NCI-H345 (cell line): ENCODE data around the gene SYTL2.
"Not testable (repeated sequence)": the region's sequence is repeated elsewhere in the genome, so short reads cannot be mapped to it uniquely, and the experiment has no call there.

Source experiments
- DNase-seq: peaks from one replicate; lab custom pipeline; 2025; lab: John Stamatoyannopoulos, UW

Gene SYTL2

DNA sequence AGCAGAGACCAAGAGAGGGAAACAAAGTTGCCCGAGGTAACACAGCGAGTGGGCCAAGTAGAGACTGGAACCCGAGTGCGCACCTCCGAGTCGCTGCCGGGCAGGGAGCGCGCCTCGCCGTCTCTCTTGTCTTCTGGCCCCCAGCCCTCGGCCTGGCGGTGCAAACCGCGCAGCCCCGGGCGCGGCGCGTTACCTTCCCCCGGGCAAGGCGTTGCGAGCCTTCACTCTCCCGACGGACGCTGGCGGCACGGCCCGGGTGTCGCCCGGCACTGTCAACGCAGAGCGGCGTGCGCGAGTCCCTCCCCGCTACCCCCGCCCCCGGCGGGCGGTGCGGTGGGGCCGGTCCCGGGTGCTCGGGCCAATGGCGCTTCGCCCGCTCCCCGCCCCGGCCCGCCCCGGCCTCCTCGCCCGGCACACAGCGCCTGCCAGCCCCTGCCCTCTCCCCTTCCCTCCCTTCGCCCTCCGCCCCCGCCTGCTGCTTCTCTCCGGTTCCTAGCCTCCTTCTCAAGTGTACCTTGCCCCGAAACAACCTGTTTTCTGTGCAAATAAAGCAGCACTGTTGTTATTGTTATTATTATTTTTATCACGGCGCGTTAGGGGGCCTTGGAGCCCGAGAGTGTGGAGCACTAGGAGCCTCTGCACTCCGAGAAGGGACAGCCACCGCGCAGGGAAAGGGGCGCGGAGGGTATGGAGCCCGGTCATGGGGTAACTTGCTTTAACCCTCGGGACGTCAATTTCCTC is at the start of gene SYTL2:
TSS of gene SYTL2 (minus strand) at position 271 of the 741 bp plus-strand sequence. CDS start 53,416 bp downstream, outside the sequence.
- DNase-seq = peak; percentile 72

DNA sequence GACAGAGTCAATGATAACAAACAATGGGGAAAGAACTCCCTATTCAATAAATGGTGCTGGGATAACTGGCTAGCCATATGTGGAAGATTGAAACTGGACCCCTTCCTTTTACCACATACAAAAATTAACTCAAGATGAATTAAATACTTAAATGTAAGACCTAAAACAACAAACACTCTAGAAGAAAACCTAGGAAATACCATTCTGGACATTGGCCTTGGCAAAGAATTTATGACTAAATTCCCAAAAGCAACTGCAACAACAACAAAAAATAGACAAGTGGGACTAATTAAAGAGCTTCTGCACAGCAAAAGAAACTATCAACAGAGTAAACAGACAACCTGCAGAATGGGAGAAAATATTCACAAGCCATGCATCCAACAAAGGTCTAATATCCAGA is 48.6 kb upstream of the SYTL2 start:
- not testable (repeated sequence) for DNase-seq

DNA sequence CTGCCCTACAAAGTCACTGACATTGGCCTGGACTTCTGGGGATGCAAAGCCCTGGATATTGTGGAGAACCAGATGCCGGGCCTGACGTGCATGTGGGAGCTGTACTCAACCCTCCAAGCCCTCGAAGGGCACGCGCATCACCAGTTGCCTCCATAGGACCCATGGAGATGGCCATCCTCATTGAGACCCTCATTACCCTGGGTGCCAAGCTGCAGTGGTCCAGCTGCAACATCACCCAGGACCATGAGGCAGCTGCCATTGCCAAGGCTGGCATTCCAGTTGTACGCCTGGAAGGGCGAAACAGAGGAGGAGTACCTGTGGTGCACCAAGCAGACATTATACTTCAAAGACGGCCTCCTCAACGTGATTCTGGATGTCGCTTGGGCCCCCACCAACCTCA is 46.2 kb upstream of the SYTL2 start:
- no peak for DNase-seq

DNA sequence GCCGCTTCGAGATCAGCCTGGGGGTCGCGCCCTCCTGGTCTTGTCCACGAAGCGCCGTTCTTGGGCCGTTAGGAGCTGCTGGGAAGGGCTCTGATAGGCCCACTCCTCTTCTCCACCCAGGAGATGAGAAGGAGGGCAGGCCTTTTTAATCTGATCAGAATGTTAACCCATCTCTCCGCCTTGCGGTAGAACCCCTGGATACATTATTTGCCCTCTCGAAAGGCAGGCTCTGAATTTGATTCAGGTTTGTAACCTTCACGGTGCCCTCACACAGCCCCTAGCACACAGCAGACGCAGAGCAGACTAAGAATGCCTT is 44.4 kb upstream of the SYTL2 start, which contains the start of gene CCDC83:
TSS of gene CCDC83 (plus strand) at position 43 of the 316 bp plus-strand sequence. CDS start 9,741 bp downstream, outside the sequence.
- no peak for DNase-seq

GRCh38 chr11:85854557-85855340 is 43.8 kb upstream of the SYTL2 start:
- peak; percentile 93 for DNase-seq

DNA sequence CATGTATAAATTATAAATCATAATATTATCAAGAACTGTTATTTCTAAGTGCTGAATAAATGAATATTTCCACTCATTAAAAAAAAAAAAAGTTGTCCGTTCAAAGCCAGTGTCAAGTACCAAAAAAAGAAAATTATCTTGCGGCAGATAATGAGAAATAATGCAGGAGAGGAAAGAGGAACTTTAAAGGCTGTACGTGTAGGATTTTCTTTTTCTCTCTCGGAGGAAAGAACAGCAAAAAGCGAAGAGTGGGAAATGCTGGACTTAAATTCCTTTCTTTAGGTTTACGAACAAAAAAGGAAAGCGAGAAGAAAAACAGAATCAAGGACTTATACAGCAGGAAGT is 43.2 kb upstream of the SYTL2 start:
- DNase-seq = no peak

GRCh38 chr11:85853541-85853940 is 42.6 kb upstream of the SYTL2 start:
- DNase-seq = not testable (repeated sequence)

GRCh38 chr11:85852754-85853153 is 41.8 kb upstream of the SYTL2 start:
- not testable (repeated sequence) for DNase-seq

DNA sequence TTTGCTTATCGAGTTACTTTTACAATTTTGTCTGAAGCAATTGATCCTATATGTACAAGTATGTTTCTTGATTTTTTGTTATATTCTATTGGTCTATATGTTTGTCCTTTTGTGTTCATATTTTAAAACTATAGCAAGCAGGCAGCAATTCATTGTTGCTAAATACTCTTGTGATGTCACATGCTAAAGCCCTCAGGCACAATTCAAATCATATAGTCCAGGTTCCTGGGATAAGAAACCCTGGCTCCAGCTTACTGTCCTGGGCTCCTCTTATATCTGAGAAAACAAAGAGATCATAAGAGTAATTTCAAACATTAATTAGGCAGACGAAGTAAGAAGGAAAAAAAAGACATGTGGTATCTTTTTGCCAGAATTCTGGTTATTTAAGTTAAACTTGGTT is 37.6 kb upstream of the SYTL2 start:
- DNase-seq = no peak

- no peak for DNase-seq
Observed at GRCh38 chr11:85848006-85848405, 37.1 kb upstream of the SYTL2 start.

DNA sequence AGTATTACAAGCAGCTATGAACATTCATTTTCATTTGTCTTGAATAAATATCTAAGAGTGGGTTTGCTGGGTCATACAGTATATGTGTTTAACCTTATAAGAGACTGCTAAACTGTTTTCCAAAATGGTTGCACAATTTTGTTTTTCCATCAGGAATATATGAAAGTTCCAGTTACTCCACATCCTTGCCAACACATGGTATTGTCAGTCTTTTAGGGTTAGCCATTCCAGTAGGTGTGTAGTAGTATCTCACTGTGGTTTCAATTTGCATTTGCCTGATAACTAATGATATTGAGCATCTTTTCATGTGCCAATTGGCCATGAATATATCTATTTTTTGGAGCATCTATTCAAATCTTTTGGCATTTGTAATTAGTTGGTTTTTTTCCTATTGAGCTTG is 36.5 kb upstream of the SYTL2 start:
- DNase-seq = no peak

- DNase-seq = no peak
Observed at GRCh38 chr11:85845124-85845631, 34.2 kb upstream of the SYTL2 start.

GRCh38 chr11:85844439-85845123 is 33.6 kb upstream of the SYTL2 start:
- no peak for DNase-seq

GRCh38 chr11:85843929-85844328 is 33.0 kb upstream of the SYTL2 start:
- no peak for DNase-seq

- DNase-seq = not testable (repeated sequence)
Observed at GRCh38 chr11:85840932-85841331, 30.0 kb upstream of the SYTL2 start.

- no peak for DNase-seq
Observed at GRCh38 chr11:85835729-85836128, 24.8 kb upstream of the SYTL2 start.

DNA sequence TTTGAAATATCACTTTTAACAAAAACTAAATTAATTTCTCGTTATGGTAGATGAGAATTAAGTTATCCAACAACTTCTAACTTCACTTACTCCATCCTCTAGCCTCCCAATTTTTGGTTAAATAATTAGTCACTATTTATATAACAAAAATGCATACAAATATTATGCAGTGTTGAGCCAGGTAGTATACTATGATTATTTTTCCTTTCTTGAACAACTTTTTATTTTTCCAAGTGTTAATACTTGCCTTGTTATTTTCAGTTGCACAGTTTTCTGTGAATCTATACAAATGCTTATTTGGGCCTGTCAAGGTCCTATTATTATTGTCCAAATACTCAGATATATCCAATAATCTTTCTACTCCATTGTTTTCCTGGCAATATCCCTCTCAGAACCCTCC is 24.3 kb upstream of the SYTL2 start:
- no peak for DNase-seq

- peak; percentile 26 for DNase-seq
Observed at GRCh38 chr11:85831050-85831449, 20.1 kb upstream of the SYTL2 start.

DNA sequence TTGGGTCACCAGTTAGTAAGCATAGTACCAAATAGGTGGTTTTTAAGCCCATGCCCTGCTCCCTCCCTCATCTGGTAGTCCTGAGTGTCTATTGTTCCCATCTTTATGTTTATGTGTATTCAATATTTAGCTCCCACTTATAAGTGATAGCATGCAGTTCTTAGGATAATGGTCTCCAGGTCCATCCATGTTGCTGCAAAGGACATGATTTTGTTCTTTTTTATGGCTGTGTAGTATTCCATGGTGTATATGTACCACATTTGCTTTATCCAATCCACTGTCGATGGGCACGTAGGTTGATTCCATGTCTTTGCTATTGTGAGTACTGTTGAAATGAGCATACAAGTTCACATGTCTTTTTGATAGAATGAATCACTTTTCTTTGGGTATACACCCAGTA is 18.2 kb upstream of the SYTL2 start:
- no peak for DNase-seq

DNA sequence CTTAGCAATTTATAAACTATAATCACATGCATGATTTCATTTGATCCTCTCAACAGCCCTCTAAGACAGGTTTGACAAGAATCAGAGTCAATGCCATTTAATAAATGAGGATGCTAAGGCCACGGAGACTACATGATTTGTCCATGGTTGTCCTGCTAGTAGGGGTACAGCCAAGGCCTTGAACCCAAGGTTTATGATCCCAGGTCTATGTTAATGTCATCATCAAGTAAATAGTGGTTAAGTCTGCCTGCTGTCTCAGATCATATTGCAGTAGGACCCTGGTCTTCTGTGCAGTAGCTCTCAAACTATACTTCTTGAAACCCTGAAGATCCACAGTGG is 17.7 kb upstream of the SYTL2 start:
- no peak for DNase-seq

- DNase-seq = no peak
Observed at GRCh38 chr11:85827748-85828639, 17.1 kb upstream of the SYTL2 start.
